Gastroesophageal sphincter (tissue), 4 donors: ENCODE measurements around the gene SERPINE1. TPM values are rescaled to one million over a fixed set of nuclear protein-coding genes. Genes with fewer than 3 reads are reported as not detected.

Source experiments
- ATAC-seq: fragments of 150-250 bp; one replicate; pipeline ENCODE4 v1.9.1; 2016; ENCODE audit warnings: mild to moderate bottlenecking, moderate library complexity
- H3K27ac ChIP-seq, 4 donors: fragments of 200-600 bp; sonication (generic) in 3 of 4; 1 replicate in 3 of 4; 2 replicates in 1 of 4; pipeline ENCODE4 v1.5.1; 2016 to 2019
- H3K27me3 ChIP-seq: fragments of 200-600 bp; sonication (generic); one replicate; pipeline ENCODE4 v1.5.1; 2019
- H3K36me3 ChIP-seq, 2 donors: fragments of 200-600 bp; sonication (generic); one replicate each; pipeline ENCODE4 v1.5.1; 2019; ENCODE audit warnings: control low read depth in 1 of 2
- H3K4me1 ChIP-seq, 3 donors: fragments of 200-600 bp; sonication (generic); 1 replicate in 2 of 3; 2 replicates in 1 of 3; pipeline ENCODE4 v1.5.1; 2016 to 2019; ENCODE audit warnings: control low read depth in 2 of 3
- H3K4me3 ChIP-seq, 2 donors: fragments of 200-600 bp; sonication (generic); one replicate each; pipeline ENCODE4 v1.5.1; 2019; ENCODE audit warnings: mild to moderate bottlenecking in 1 of 2, moderate library complexity in 1 of 2
- H3K9me3 ChIP-seq, 3 donors: fragments of 200-600 bp; sonication (generic); one replicate each; pipeline ENCODE4 v1.5.1; 2017 to 2019; ENCODE audit warnings: control low read depth in 2 of 3
- CTCF ChIP-seq, 4 experiments: fragments of 200-600 bp in 2 of 4; fragments of 450-650 bp in 2 of 4; sonication (generic) in 1 of 4; IDR thresholded peaks; one replicate each; pipeline ENCODE4 v1.5.1; 2017 to 2019; ENCODE audit warnings: antibody characterized with exemption in 4 of 4, mild to moderate bottlenecking in 2 of 4, moderate library complexity in 2 of 4
- EP300 ChIP-seq: sonication (generic); formaldehyde crosslinking; IDR thresholded peaks from one replicate; pipeline ENCODE4 v1.6.1; 2017; ENCODE audit warnings: antibody characterized with exemption, mild to moderate bottlenecking
- POLR2A ChIP-seq, 2 donors: fragments of 450-650 bp; IDR thresholded peaks; one replicate each; pipeline ENCODE4 v1.6.1; 2017; ENCODE audit warnings: antibody characterized with exemption in 2 of 2, mild to moderate bottlenecking in 2 of 2, moderate library complexity in 1 of 2
- POLR2AphosphoS5 ChIP-seq: sonication (generic); formaldehyde crosslinking; IDR thresholded peaks from one replicate; pipeline ENCODE4 v1.6.1; 2017; ENCODE audit warnings: antibody characterized with exemption
- WGBS, 2 donors: methylation state at CpG; one replicate each; pipeline ENCODE4 v1.1.5; 2018; ENCODE audit warnings: low coverage in 1 of 2; 5-methylcytosine and 5-hydroxymethylcytosine counted together
- total RNA-seq, 4 donors: library from RNA; depleted of rRNA; stranded (reverse); fragments of >200 nt; gene quantifications; one replicate each; pipeline ENCODE4 v1.1.0, GENCODE V29; 2016

The SERPINE1 gene
- total RNA-seq, 4 donors from 2014 or later = 5.4 to 75.3 (median 19.6) TPM

- H3K9me3 ChIP-seq = no peaks in the 10 kb centered on the region
- no peak overlapping the region for H3K4me3 ChIP-seq
- peaks cover 84% of the 10 kb centered on the region for H3K27me3 ChIP-seq
- 84% methylated on average over 14 of the region's 17 CpGs; no CpG with 5 or more reads in 1 of the 2 donors for WGBS, 2 donors
- peaks cover 0 to 48% of the 10 kb centered on the region in 2 donors for H3K36me3 ChIP-seq
- no peak overlapping the region for H3K27ac ChIP-seq
- TF ChIP-seq POLR2A (IDR thresholded peaks at IDR 0.05) (no peak), EP300 (no peak), POLR2AphosphoS5 (no peak), CTCF (IDR thresholded peaks at IDR 0.05) (no peak)
- peaks cover 0 to 42% (median 25%) of the 10 kb centered on the region in 3 donors for H3K4me1 ChIP-seq
- ATAC-seq = no peak
Measured at GRCh38 chr7:101161692-101162471, 35.0 kb downstream of the SERPINE1 start.

- Histone ChIP-seq H3K4me3 (peak overlapping the region in 1 of 2 donors; percentile 46), H3K4me1 (peaks cover 0 to 42% (median 25%) of the 10 kb centered on the region in 3 donors), H3K27me3 (peaks cover 92% of the 10 kb centered on the region), H3K27ac (no peak overlapping the region), H3K9me3 (no peaks in the 10 kb centered on the region), H3K36me3 (peaks cover 0 to 40% of the 10 kb centered on the region in 2 donors)
- WGBS, 2 donors = 7% methylated on average over 12 of the region's 74 CpGs; no CpG with 5 or more reads in 1 of the 2 donors
- TF ChIP-seq POLR2AphosphoS5 (no peak), POLR2A (IDR thresholded peaks at IDR 0.05) (no peak), EP300 (no peak), CTCF (IDR thresholded peaks at IDR 0.05) (no peak)
- peak; percentile 23 for ATAC-seq
Measured at GRCh38 chr7:101162551-101163278, 35.8 kb downstream of the SERPINE1 start.

- Histone ChIP-seq H3K9me3 (no peaks in the 10 kb centered on the region), H3K27me3 (peaks cover 100% of the 10 kb centered on the region), H3K4me1 (peaks cover 0 to 42% (median 25%) of the 10 kb centered on the region in 3 donors), H3K36me3 (peaks cover 0 to 32% of the 10 kb centered on the region in 2 donors), H3K27ac (no peak overlapping the region), H3K4me3 (peak overlapping the region in 1 of 2 donors; percentile 46)
- 0% methylated on average over 20 to 25 of the region's 92 CpGs for WGBS, 2 donors
- ATAC-seq = no peak
- TF ChIP-seq EP300 (no peak), POLR2A (IDR thresholded peaks at IDR 0.05) (no peak), CTCF (IDR thresholded peaks at IDR 0.05) (no peak), POLR2AphosphoS5 (no peak)
Measured at GRCh38 chr7:101163279-101164070, 36.6 kb downstream of the SERPINE1 start.

GRCh38 chr7:101164071-101164840 is 37.4 kb downstream of the SERPINE1 start:
- WGBS, 2 donors = 4% methylated on average over 3 of the region's 75 CpGs; no CpG with 5 or more reads in 1 of the 2 donors
- Histone ChIP-seq H3K4me1 (peaks cover 0 to 42% (median 25%) of the 10 kb centered on the region in 3 donors), H3K9me3 (no peaks in the 10 kb centered on the region), H3K27me3 (peaks cover 100% of the 10 kb centered on the region), H3K27ac (no peak overlapping the region), H3K36me3 (peaks cover 0 to 25% of the 10 kb centered on the region in 2 donors), H3K4me3 (peak overlapping the region in 1 of 2 donors; percentile 46)
- no peak for ATAC-seq
- TF ChIP-seq EP300 = no peak
- TF ChIP-seq POLR2AphosphoS5 = no peak
- TF ChIP-seq CTCF (IDR thresholded peaks at IDR 0.05) = no peak
- TF ChIP-seq POLR2A (IDR thresholded peaks at IDR 0.05) = no peak
